HL-60 (cell line): ENCODE measurements around the gene HMCN2.

Source experiments
- DNase-seq, 2 experiments: peaks; one replicate each; pipeline ENCODE4 v3.0.0-alpha.2; 2010 to 2020; ENCODE audit warnings: low read depth in 1 of 2, low spot score in 1 of 2
- H3K27ac ChIP-seq: fragments of 250-450 bp; sonication (Bioruptor Pico); replicated peaks from 2 replicates; pipeline ENCODE4 v1.5.1; 2020; ENCODE audit warnings: mild to moderate bottlenecking, moderate library complexity
- H3K27me3 ChIP-seq: fragments of 250-450 bp; sonication (Bioruptor Pico); 2 replicates; pipeline ENCODE4 v1.5.1; 2021; ENCODE audit warnings: mild to moderate bottlenecking, moderate library complexity; ENCODE audit not compliant: insufficient read depth, poor library complexity, severe bottlenecking
- H3K4me3 ChIP-seq: replicated peaks from 2 replicates; pipeline ENCODE4 v1.5.1; 2011; ENCODE audit warnings: mild to moderate bottlenecking, control low read depth, low read length; ENCODE audit not compliant: insufficient read depth
- CTCF ChIP-seq: IDR thresholded peaks from one replicate; pipeline ENCODE4 v1.5.1; 2011; ENCODE audit warnings: low read length, control low read depth, inconsistent platforms; ENCODE audit not compliant: insufficient read depth
- GABPA ChIP-seq: IDR thresholded peaks from 2 replicates; pipeline ENCODE4 v1.6.1; 2012; ENCODE audit warnings: low read depth
- POLR2AphosphoS5 ChIP-seq: IDR thresholded peaks from 2 replicates; pipeline ENCODE4 v1.6.1; 2012; ENCODE audit warnings: low read depth
- SPI1 ChIP-seq: IDR thresholded peaks from 2 replicates; pipeline ENCODE4 v1.6.1; 2012; ENCODE audit warnings: low read depth, mild to moderate bottlenecking, borderline replicate concordance
- TF ChIP-seq, protein P1 (sequence below): IDR thresholded peaks from 2 replicates; pipeline ENCODE4 v1.6.1; 2012; ENCODE audit warnings: low read depth; ENCODE audit not compliant: insufficient replicate concordance

The HMCN2 gene

DNA sequence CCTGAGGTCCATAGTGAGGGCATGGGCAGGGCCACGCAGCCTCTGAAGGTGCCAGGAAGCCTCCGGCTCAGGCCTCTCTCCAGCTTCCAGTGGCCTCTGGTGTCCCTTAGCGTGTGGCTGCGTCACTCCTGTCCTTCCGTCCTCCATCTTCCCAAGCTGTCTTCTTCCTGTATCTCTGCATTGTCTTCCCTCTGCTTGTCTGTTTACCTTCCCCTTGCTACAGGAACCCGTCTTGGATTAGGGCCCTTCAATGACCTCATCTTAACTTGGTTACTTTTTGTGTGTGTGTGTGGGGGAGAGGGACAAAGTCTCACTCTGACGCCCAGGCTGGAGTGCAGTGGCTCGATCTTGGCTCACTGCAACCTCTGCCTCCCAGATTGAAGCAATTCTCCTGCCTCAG lies 193.6 kb downstream of the HMCN2 start:
- TF ChIP-seq CTCF (no peak), POLR2AphosphoS5 (no peak), GABPA (no peak), SPI1 (no peak)
- TF ChIP-seq, protein P1, sequence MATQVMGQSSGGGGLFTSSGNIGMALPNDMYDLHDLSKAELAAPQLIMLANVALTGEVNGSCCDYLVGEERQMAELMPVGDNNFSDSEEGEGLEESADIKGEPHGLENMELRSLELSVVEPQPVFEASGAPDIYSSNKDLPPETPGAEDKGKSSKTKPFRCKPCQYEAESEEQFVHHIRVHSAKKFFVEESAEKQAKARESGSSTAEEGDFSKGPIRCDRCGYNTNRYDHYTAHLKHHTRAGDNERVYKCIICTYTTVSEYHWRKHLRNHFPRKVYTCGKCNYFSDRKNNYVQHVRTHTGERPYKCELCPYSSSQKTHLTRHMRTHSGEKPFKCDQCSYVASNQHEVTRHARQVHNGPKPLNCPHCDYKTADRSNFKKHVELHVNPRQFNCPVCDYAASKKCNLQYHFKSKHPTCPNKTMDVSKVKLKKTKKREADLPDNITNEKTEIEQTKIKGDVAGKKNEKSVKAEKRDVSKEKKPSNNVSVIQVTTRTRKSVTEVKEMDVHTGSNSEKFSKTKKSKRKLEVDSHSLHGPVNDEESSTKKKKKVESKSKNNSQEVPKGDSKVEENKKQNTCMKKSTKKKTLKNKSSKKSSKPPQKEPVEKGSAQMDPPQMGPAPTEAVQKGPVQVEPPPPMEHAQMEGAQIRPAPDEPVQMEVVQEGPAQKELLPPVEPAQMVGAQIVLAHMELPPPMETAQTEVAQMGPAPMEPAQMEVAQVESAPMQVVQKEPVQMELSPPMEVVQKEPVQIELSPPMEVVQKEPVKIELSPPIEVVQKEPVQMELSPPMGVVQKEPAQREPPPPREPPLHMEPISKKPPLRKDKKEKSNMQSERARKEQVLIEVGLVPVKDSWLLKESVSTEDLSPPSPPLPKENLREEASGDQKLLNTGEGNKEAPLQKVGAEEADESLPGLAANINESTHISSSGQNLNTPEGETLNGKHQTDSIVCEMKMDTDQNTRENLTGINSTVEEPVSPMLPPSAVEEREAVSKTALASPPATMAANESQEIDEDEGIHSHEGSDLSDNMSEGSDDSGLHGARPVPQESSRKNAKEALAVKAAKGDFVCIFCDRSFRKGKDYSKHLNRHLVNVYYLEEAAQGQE: no peak
- no peak for DNase-seq
- H3K27me3 ChIP-seq: no peaks in the 10 kb centered on the region
- no peak overlapping the region for H3K27ac ChIP-seq
- no peak overlapping the region for H3K4me3 ChIP-seq

DNA sequence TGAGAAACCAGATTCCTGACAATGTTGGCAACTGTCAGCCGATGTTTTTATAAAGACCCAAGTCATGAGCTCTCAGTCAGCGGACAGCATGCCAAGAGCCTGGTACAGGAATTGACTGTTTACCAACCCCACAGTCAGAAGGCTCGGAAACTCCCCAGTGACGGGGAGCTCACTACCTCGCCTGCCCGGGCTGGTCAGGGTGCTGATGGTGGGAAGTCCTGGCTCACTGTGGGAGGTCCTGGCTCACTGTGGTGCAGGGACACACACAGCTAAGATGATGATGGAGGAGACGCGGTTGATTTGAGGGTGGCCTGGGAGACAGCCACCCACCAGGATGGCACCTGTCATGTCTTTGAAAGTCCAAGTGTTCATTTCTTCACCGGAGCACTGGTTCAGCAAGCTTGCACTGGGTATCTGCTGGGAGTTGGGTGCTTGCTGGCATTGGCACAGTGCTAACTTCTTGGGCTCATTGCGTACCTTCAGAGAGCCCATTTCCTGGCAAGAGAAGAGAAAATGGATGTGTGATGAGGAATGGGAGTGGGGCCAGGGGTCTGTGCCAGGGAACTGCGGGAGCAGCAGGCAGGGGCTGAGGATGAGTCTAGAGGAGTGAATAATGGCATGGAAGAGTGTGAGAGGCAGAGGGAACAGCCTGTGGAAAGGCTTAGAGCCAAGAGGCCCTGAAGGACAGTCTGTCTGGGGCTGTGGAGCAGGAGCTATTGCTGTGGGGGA lies 194.5 kb downstream of the HMCN2 start:
- no peak for DNase-seq
- H3K27ac ChIP-seq: no peak overlapping the region
- TF ChIP-seq GABPA: no peak
- H3K4me3 ChIP-seq: no peak overlapping the region
- no peaks in the 10 kb centered on the region for H3K27me3 ChIP-seq

DNA sequence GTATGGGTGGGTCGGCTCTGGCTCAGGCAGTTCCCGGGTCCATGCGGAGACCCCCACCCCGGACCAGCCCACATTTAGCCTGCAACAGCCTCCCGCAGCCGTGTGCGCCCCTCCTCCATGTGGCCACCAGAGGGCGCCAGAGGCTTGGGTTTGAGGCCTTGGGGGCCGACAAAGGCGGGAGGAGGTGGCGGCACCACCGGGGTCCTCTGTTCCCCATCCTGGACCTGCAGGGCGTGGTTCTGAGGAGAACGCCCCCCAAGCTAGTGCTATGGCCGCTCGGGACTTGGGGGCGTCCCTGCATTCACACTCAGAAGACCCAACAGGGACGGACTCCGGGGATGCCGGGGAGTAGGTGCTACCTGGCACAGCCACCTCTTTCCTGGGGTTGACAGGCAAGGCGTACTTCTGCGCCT lies 195.7 kb downstream of the HMCN2 start:
- Histone ChIP-seq H3K27me3 (no peaks in the 10 kb centered on the region), H3K27ac (no peak overlapping the region), H3K4me3 (no peak overlapping the region)
- TF ChIP-seq CTCF (peak; percentile 60), POLR2AphosphoS5 (no peak)
- peak in 1 of 2 experiments; percentile 25 for DNase-seq

DNA sequence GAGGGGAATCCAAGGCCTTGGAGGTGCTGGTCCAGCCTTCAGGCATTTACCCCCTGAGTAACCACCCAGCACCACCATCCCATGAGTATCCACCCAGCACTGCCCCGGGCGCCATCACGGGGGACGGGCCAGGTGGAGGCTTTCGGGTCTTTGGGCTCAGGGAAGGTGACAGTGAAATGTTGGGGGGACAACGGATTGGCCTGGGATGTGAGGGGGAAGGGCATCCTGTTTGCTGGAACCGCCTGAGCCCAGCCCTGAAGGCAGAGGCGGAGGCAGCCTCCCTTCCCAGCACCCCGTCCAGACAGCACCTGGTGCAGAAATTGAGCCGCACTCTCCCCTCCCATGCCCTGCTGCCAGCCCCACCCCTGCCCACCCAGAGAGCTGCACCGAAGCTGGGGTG lies 196.2 kb downstream of the HMCN2 start:
- no peak overlapping the region for H3K27ac ChIP-seq
- no peak overlapping the region for H3K4me3 ChIP-seq
- H3K27me3 ChIP-seq: no peaks in the 10 kb centered on the region
- TF ChIP-seq GABPA (no peak), SPI1 (no peak), CTCF (no peak), POLR2AphosphoS5 (no peak)
- TF ChIP-seq, protein P1: no peak
- no peak for DNase-seq
